LNCaP clone FGC (cell line): ENCODE results near the gene GFER.

Experiments
- DNase-seq: peaks from one replicate; pipeline ENCODE4 v3.0.0-alpha.2; 2011; ENCODE audit warnings: low read depth
- H3K4me3 ChIP-seq: 2 replicates; pipeline ENCODE4 v1.5.1; 2011; ENCODE audit warnings: mild to moderate bottlenecking, low read depth, low read length, control low read depth
- TF ChIP-seq, protein P1 (sequence below): IDR thresholded peaks from 2 replicates; pipeline ENCODE4 v1.5.1; 2012; ENCODE audit warnings: mild to moderate bottlenecking; ENCODE audit not compliant: control insufficient read depth, insufficient read depth; ENCODE audit errors: extremely low read depth

GFER gene

DNA sequence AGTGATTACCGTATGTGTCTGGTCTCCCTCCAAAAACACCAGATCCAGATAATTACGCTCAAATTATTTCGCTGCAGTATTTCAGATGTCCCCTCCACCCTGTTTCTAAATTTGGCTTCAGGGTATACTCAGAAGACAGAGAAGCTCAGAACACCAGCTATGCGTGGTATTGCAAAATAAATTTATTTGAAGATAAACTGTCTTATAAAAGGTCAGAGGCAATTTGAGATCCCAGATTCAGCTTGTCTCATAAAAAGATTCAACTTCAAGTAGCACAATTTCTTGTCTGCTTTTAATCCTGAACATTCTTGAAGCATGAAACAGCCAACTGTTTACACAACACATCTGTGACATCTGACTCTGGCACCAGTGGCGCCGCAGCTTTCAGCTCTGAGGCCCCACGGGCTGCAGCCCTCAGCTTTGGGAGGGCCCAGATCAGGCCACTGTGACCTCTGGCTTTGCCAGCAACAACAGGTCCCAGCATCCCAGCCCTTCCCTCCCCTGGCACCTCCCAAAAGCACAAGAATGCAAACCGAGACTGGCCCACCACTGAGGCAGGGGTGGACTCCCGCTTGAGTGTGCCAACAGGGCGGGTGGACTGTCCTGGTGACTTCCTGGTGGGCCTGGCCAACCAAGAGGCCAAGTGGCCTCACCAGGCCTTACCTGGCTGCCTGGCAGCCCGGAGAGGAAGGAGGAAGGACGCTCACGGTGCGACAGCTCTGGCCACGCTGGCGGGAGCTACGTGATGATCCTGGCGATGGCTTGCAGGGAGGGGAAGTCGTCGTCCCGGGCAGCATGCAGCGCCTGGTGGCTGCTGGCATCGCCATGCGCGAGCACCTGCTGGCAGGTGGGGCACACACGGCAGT, 13.7 kb downstream of the GFER start:
- TF ChIP-seq, protein P1, sequence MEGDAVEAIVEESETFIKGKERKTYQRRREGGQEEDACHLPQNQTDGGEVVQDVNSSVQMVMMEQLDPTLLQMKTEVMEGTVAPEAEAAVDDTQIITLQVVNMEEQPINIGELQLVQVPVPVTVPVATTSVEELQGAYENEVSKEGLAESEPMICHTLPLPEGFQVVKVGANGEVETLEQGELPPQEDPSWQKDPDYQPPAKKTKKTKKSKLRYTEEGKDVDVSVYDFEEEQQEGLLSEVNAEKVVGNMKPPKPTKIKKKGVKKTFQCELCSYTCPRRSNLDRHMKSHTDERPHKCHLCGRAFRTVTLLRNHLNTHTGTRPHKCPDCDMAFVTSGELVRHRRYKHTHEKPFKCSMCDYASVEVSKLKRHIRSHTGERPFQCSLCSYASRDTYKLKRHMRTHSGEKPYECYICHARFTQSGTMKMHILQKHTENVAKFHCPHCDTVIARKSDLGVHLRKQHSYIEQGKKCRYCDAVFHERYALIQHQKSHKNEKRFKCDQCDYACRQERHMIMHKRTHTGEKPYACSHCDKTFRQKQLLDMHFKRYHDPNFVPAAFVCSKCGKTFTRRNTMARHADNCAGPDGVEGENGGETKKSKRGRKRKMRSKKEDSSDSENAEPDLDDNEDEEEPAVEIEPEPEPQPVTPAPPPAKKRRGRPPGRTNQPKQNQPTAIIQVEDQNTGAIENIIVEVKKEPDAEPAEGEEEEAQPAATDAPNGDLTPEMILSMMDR: no peak
- DNase-seq: no peak
- H3K4me3 ChIP-seq: no peak overlapping the region

DNA sequence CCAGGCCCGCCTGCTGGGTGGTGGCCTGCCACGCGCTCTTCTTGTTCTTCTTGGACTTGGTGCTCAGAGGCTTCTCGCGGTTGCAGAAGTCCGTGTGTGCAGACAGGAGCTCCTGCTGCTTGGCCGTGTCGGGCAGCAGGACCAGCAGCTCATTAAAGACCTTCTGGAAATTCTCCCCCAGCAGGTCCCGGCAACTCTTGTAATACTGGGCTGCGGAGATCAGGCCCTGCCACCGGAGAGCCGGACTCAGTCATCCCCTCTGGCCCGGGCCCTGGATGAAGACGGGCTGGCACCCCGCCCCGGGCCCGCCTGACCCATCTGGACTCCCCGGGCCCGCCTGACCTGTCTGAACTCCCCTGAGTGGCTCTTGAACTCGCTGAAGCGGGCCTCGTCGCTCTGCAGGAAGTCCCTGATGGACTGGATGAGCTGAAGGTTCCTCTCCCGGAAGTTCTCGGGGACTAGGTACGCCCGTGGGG, 14.4 kb downstream of the GFER start:
- DNase-seq: no peak
- TF ChIP-seq, protein P1: no peak
- no peak overlapping the region for H3K4me3 ChIP-seq

DNA sequence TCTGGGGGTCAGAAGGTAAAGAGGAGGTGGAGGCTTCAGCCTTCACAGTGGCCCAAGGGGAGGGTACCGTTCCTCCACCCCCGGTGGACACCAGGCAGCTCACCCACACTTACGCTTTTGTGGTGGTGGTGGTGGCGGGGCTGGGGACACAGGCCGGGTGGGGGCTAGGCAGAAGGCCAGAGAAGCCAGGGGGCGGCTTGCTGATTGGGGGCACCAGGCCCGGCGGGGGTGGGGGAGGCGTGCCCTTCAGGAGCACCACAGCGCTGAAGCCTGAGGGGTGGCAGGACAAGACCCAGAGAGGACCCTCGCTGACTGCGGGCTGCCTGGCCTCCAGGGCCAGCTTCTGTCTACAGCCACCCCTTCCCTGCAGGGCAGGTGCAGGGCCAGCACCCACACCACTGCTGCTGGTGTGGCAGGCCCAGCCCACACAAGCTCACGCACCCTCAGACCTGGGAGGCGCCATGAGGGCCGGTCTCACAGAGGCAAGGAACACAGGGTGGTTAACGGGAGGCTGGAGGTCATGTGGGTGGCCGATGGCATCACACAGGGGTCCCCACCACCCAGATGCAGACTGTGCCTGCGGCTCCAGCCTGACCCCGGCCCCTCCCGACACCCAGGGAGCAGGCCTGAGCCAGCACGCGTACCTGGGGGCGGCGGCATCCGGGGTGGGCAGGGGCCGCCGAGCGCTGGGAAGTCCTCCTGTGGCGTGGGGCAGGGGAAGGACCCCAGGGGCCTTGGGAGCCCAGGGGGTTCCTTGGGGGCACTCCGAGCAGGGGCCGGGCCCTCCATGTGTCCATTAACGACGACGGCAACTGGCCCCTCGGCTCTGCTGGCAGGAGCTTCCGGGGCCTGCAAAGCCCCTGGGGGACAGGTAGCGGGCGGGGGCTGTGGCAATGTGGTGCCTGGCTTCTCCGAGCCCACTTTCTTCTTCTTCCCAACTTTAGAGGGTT, 15.1 kb downstream of the GFER start:
- no peak for DNase-seq
- H3K4me3 ChIP-seq: no peak overlapping the region

DNA sequence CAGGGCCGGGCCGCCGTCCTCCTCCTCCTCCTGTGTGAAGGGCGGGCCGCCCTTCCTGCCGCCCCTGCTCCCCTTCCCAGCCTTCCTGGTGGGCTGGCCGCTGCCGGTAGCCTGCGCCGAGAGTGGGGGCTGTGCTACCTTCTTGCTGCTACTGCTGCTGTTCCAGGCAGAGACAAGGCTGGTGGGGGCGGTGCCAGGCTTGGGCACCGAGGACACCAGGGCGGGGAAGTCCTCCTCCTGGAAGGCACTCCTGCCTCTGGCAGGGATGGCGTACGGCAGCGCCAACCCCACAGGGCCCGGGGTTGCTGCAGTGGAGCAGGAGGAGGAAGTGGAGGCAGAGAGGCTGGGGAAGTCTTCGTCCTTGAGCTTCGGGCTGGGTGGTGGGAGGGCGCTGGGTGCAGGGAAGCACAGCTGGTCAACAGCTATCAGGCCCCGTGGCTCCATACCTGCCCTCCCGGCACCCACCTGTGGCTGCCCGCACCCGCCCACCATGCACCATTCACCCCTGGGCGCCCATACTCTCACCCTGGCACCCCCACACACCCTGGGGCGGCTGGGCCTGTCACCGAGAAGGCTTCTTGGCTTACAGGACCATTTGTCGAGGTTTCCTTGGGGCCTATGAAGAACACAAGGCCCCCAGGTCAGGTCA, 16.0 kb downstream of the GFER start:
- TF ChIP-seq, protein P1: no peak
- DNase-seq: no peak
- no peak overlapping the region for H3K4me3 ChIP-seq

More for the DNA sequence above, 15.1 kb downstream of the GFER start:
- TF ChIP-seq, protein P1: no peak

DNA sequence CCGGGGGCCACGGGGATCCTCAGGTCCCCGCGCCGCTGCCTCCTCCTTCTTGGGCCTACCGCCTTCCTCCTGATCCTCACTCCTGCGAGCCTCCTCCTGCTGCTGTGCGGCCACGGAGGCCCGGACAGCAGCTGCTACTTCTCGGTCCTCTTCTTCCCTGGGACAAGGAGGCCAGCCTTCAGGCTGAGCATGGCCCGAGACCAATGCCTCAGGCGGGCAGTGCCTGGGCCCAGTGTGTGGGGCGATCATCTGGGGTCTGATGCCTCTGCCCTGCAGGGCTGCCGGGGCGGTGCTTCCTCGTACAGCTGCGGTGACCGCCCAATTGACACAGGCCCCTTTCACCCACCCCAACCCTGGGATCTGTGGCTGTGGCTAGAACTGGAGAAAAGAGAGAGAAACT, 17.0 kb downstream of the GFER start:
- H3K4me3 ChIP-seq: no peak overlapping the region
- TF ChIP-seq, protein P1: no peak
- DNase-seq: no peak
